ENCODE measurements around the gene MORC1.

MORC1 gene

GRCh38 chr3:109026821-109027220 lies 91.1 kb downstream of the MORC1 start:
- no peak for DNase-seq

GRCh38 chr3:109025896-109026295 lies 92.0 kb downstream of the MORC1 start:
- no peak for DNase-seq

GRCh38 chr3:109023656-109024254 lies 94.2 kb downstream of the MORC1 start:
- no peak for DNase-seq

GRCh38 chr3:109023167-109023566 lies 94.8 kb downstream of the MORC1 start:
- no peak for DNase-seq

- DNase-seq, result no peak
Measured at GRCh38 chr3:109021556-109021955, 96.4 kb downstream of the MORC1 start.

GRCh38 chr3:109018828-109019227 lies 99.1 kb downstream of the MORC1 start:
- no peak for DNase-seq

- DNase-seq, result no peak
Measured at GRCh38 chr3:109005443-109005842, 112.5 kb downstream of the MORC1 start.

- no peak for DNase-seq
Measured at GRCh38 chr3:108998436-108998835, 119.5 kb downstream of the MORC1 start.

GRCh38 chr3:108985844-108986243 lies 132.1 kb downstream of the MORC1 start:
- no peak for DNase-seq

- DNase-seq, result no peak
Measured at GRCh38 chr3:108983051-108983450, 134.9 kb downstream of the MORC1 start.

- DNase-seq, result no peak
Measured at GRCh38 chr3:108976058-108976457, 141.9 kb downstream of the MORC1 start.

- no peak for DNase-seq
Measured at GRCh38 chr3:108973019-108973418, 144.9 kb downstream of the MORC1 start.

- no peak for DNase-seq
Measured at GRCh38 chr3:108972482-108972881, 145.5 kb downstream of the MORC1 start.

- no peak for DNase-seq
Measured at GRCh38 chr3:108970561-108970960, 147.4 kb downstream of the MORC1 start.

- no peak for DNase-seq
Measured at GRCh38 chr3:108966773-108967172, 151.2 kb downstream of the MORC1 start.

- DNase-seq, result no peak
Measured at GRCh38 chr3:108959017-108959416, 158.9 kb downstream of the MORC1 start.

- DNase-seq, result no peak
Measured at GRCh38 chr3:108953700-108954099, 164.2 kb downstream of the MORC1 start, which contains the start of gene GUCA1C. Gene GUCA1C (minus strand): TSS chr3:108953879. CDS start chr3:108953762, 117 bp downstream.

GRCh38 chr3:108953210-108953609 lies 164.7 kb downstream of the MORC1 start:
- no peak for DNase-seq

GRCh38 chr3:108951820-108952501 lies 166.0 kb downstream of the MORC1 start:
- DNase-seq, result no peak

- no peak for DNase-seq
Measured at GRCh38 chr3:108947855-108948254, 170.1 kb downstream of the MORC1 start.

GRCh38 chr3:108946292-108947285 lies 171.3 kb downstream of the MORC1 start:
- no peak for DNase-seq

- no peak for DNase-seq
Measured at GRCh38 chr3:108940568-108941263, 177.2 kb downstream of the MORC1 start.

- DNase-seq, result no peak
Measured at GRCh38 chr3:108940166-108940565, 177.8 kb downstream of the MORC1 start.

Data from CD4-positive, alpha-beta T cell treated with Interferon gamma for 1 hour (primary cell).